Measurements from ENCODE around the gene THSD7A.

GRCh38 chr7:11875635-11876034 is 43.6 kb upstream of the THSD7A start:
- TF ChIP-seq POLR2A (IDR thresholded peaks at IDR 0.05) (no peak), CTCF (IDR thresholded peaks at IDR 0.05) (no peak)

All from heart left ventricle (tissue), 13 donors.